Tibial artery (tissue), 4 donors: ENCODE data around the gene VSTM2L.

Experiments used
- DNase-seq, 2 donors: peaks; one replicate each; pipeline ENCODE4 v3.0.0-alpha.2; 2019
- H3K27ac ChIP-seq, 2 donors: fragments of 200-600 bp; sonication (generic) in 1 of 2; 1 replicate in 1 of 2; 2 replicates in 1 of 2; pipeline ENCODE4 v1.5.1; 2018 to 2019; ENCODE audit warnings: mild to moderate bottlenecking in 1 of 2
- H3K27me3 ChIP-seq, 2 donors: fragments of 200-600 bp; sonication (generic) in 1 of 2; one replicate each; pipeline versions ENCODE4 v1.5.1 to v1.6.0; 2016 to 2019
- H3K36me3 ChIP-seq, 3 donors: fragments of 200-600 bp; sonication (generic) in 2 of 3; one replicate each; pipeline ENCODE4 v1.5.1; 2016 to 2019; ENCODE audit warnings: mild to moderate bottlenecking in 2 of 3
- H3K4me1 ChIP-seq, 4 donors: fragments of 200-600 bp; sonication (generic) in 2 of 4; 1 replicate in 3 of 4; 2 replicates in 1 of 4; pipeline ENCODE4 v1.5.1; 2016 to 2019
- H3K4me3 ChIP-seq, 2 donors: fragments of 200-600 bp; sonication (generic) in 1 of 2; 1 replicate in 1 of 2; 2 replicates in 1 of 2; pipeline ENCODE4 v1.5.1; 2018 to 2019; ENCODE audit warnings: mild to moderate bottlenecking in 2 of 2
- H3K9me3 ChIP-seq, 3 donors: fragments of 200-600 bp; sonication (generic) in 1 of 3; one replicate each; pipeline ENCODE4 v1.5.1; 2016 to 2019
- CTCF ChIP-seq, 2 experiments: fragments of 200-600 bp in 1 of 2; fragments of 450-650 bp in 1 of 2; IDR thresholded peaks; one replicate each; pipeline ENCODE4 v1.5.1; 2017 to 2019; ENCODE audit warnings: antibody characterized with exemption in 2 of 2, mild to moderate bottlenecking in 1 of 2, moderate library complexity in 1 of 2
- intact Hi-C: fragments of 100-400 bp; cut with DNase I; formaldehyde crosslinking; loops from one replicate; pipeline ENCODE4 v1.15.0; 2023; ENCODE audit warnings: low total_unique reads

Gene VSTM2L

GRCh38 chr20:37904845-37905373 is 2.0 kb downstream of the VSTM2L start:
- intact Hi-C loops, result no loop called here
- Histone ChIP-seq H3K27me3 (peaks cover 0 to 99% of the 10 kb centered on the region in 2 donors), H3K9me3 (no peaks in the 10 kb centered on the region), H3K4me3 (no peak overlapping the region), H3K27ac (no peak overlapping the region), H3K4me1 (peaks cover 0 to 19% (median 13%) of the 10 kb centered on the region in 4 donors), H3K36me3 (no peaks in the 10 kb centered on the region)
- no peak for DNase-seq
- no peak for TF ChIP-seq CTCF (IDR thresholded peaks at IDR 0.05)

DNA sequence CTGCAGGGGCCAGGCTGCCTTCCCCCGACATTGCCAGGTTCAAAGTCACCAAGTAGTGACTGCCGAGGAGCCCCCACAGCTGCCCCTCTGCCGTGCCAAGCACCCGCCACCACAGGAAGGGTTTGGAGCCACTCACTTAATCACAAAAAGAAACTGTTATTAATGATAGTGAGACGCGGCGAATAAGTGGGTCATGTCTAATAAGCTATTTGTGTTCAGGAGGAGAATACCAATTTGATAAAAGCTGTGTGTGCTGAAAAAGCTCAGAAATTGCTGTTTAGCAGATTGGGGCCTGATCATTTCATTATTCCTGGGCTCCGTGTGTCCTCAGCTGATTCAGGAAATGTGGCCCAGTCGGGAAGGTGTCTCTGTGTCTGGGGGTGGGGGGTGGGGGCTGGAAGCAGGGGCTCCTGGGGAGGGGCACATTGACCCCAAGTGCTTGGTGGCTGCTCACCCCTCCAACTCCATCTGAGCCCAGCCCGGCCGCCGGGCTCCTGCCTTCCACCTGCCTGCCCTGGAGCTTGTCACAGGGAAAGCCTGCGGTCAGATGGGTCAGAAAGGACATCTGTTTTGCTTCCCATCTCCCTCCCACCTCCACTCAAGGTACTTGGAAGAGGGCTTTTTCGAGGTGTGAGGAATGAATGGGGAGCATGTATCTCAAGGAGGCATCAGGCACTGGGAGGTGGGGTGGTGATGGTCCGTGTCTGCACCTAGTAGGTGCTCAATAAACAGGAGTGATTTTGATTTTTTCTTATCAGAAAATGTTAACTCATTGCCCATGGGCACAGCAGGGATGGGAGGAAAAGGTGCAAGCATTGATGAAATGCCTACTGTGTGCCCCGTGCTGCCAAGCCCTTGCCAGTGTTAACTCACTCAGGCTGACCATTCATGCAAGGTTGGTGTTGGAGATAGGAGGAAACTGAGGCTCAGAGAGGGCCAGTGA is 3.0 kb downstream of the VSTM2L start:
- no peak for TF ChIP-seq CTCF (IDR thresholded peaks at IDR 0.05)
- Histone ChIP-seq H3K27ac (no peak overlapping the region), H3K4me1 (peaks cover 0 to 19% (median 13%) of the 10 kb centered on the region in 4 donors), H3K27me3 (peaks cover 0 to 98% of the 10 kb centered on the region in 2 donors), H3K4me3 (no peak overlapping the region), H3K9me3 (no peaks in the 10 kb centered on the region), H3K36me3 (no peaks in the 10 kb centered on the region)
- DNase-seq, result no peak
- intact Hi-C loops, result no loop called here

GRCh38 chr20:37907330-37907676 is 4.4 kb downstream of the VSTM2L start:
- peaks cover 0 to 22% (median 12%) of the 10 kb centered on the region in 4 donors for H3K4me1 ChIP-seq
- DNase-seq, result no peak
- no peaks in the 10 kb centered on the region for H3K36me3 ChIP-seq
- H3K27me3 ChIP-seq, result peaks cover 0 to 97% of the 10 kb centered on the region in 2 donors
- no peak overlapping the region for H3K27ac ChIP-seq
- H3K4me3 ChIP-seq, result no peak overlapping the region
- no peak for TF ChIP-seq CTCF (IDR thresholded peaks at IDR 0.05)
- intact Hi-C loops, result no loop called here
- H3K9me3 ChIP-seq, result no peaks in the 10 kb centered on the region

DNA sequence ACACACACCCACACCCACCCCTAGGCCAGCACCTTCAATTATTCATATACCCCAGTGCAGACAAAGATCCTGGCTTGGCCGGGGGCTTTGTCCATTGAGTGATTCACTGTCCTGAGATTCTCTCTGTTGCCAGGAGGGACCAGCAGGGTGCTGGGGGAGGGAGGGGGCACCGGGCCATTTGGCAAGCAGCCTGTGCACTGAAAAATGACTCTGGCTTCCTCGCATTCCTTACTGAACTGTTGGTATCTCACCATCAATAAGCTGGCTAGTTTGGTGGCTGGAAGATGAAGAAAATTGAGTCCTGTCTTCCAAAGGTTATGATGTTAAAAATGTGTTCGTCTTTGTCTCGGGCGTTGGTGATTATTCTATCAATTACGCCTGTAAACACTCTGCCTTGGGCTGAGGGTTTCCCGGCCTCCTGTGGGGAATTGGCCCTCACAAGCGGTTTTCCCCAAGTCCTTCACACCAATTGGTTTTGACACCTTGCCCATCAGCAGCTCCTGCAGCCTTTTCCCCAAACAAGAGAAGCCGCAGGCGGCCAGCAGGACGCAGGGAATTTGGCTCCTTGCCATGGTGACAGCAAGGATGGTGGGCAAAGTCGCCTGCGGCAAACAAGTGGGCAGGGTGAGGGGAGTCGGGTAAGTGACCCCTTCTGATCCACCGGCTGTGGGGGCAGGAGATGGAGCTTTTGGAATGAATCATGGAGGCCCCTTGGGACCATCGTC is 4.9 kb downstream of the VSTM2L start:
- no peak for TF ChIP-seq CTCF (IDR thresholded peaks at IDR 0.05)
- H3K4me3 ChIP-seq, result no peak overlapping the region
- intact Hi-C loops, result no loop called here
- H3K27ac ChIP-seq, result no peak overlapping the region
- no peaks in the 10 kb centered on the region for H3K36me3 ChIP-seq
- peaks cover 0 to 19% (median 6%) of the 10 kb centered on the region in 4 donors for H3K4me1 ChIP-seq
- H3K9me3 ChIP-seq, result no peaks in the 10 kb centered on the region
- H3K27me3 ChIP-seq, result peaks cover 0 to 97% of the 10 kb centered on the region in 2 donors
- no peak for DNase-seq

DNA sequence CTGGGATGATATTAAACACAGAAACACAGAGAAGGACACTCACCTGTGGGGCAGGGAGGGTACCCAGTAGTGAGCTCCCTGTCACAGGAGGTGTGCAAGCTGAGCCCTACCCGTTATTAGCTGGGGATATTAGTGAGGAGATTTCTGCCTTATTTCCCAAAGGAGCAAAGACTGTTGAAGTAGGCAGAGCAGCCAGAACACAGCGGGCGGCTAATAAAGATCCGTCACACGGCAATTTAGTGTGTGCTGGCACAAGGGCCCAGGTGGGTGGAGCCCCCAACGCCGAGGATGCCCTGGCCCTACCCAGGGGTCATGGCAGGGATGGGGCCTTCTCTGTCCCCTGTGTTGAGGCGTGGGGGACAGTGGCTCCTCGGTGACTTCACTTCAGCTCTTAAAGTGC is 8.3 kb downstream of the VSTM2L start:
- Histone ChIP-seq H3K27me3 (peaks cover 0 to 97% of the 10 kb centered on the region in 2 donors), H3K27ac (no peak overlapping the region), H3K4me1 (peaks cover 0 to 29% (median 10%) of the 10 kb centered on the region in 4 donors), H3K9me3 (no peaks in the 10 kb centered on the region), H3K36me3 (no peaks in the 10 kb centered on the region), H3K4me3 (no peak overlapping the region)
- DNase-seq, result no peak
- intact Hi-C loops, result no loop called here
- no peak for TF ChIP-seq CTCF (IDR thresholded peaks at IDR 0.05)
